Inferior parietal cortex (tissue), 1 donor: ENCODE measurements around the gene SLC24A3.
"Not testable (repeated sequence)": the region's sequence is repeated elsewhere in the genome, so short reads cannot be mapped to it uniquely, and the experiment has no call there.

Experiments
- DNase-seq: peaks from one replicate; pipeline ENCODE4 v3.0.0-alpha.2; 2016; ENCODE audit errors: extremely low spot score

Gene SLC24A3

DNA sequence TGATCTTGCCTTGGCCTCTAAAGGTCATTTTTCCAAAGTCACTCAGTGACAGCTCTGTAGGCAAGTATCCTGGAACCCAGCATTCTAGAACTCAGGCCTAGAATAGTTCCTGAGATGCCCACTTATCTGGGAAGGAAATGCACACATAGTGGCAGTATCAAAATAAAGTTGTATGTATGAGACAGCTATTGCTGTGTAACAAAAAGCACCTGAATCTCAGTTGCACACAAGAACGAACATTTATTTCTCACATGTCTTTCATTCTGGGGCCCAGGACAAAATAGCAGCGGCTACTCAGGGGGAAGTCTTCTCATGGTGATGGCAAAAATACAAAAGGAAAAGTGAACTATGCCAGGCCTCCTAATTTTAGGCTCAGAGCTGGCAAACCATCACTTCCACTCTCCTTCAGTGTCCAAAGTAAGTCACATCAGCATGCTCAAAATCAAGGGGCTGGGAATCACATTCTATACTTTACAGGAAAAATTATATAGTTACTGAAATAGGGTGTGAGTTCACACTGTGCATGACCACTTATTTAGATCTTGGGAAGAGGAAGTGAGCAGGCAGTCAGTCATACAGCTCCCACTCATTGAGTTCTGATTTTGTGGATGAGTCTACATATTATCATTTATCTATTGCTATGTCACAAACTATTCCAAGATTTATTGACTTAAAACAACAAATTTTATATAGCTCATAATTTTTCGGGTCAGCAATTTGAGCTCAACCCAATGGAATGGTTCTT lies 412.0 kb downstream of the SLC24A3 start:
- DNase-seq: no peak

- DNase-seq: no peak
Observed at GRCh38 chr20:19625426-19625825, 413.0 kb downstream of the SLC24A3 start.

DNA sequence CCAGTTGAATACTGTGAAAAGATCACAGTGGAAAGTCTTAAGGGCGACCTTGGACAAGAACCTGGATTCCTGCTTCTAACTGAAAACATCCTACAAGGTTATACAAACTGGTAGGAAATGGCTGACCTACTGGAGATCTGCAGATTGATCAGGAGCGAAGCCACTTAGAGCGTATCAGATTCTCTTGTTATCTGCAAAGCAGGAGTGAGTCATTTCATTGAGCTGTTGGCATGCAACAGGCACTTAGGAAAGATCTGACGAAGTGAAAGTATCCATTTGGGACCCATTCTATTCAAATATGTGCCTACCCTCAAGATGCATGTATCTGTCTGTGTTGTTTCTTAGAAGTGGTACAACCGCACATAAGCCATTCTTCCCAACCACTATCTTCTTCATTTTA lies 414.5 kb downstream of the SLC24A3 start:
- no peak for DNase-seq

- DNase-seq: peak; percentile 13
Observed at GRCh38 chr20:19628570-19629134, 416.2 kb downstream of the SLC24A3 start.

- no peak for DNase-seq
Observed at GRCh38 chr20:19631410-19631809, 419.0 kb downstream of the SLC24A3 start.

- no peak for DNase-seq
Observed at GRCh38 chr20:19633985-19634384, 421.5 kb downstream of the SLC24A3 start.

- DNase-seq: not testable (repeated sequence)
Observed at GRCh38 chr20:19639471-19640045, 427.1 kb downstream of the SLC24A3 start.

DNA sequence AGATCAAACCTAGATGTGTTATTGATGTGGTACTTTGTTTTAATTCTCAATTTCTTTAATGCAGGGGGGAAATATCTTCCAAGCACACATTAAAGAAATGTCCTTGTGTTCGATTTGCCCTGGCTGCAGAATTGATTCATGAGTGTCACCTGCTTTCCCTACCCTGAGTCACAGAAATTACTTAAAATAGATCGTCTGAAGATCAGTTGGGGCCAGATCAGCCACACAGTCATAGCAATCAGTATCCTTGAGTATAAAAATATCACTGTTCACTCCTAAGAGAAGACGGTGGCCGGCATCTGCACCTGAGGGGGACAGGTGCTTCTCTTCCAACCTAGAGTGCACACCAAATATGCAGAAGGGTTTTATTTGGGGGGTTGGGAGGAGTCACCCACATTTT lies 430.4 kb downstream of the SLC24A3 start:
- no peak for DNase-seq

DNA sequence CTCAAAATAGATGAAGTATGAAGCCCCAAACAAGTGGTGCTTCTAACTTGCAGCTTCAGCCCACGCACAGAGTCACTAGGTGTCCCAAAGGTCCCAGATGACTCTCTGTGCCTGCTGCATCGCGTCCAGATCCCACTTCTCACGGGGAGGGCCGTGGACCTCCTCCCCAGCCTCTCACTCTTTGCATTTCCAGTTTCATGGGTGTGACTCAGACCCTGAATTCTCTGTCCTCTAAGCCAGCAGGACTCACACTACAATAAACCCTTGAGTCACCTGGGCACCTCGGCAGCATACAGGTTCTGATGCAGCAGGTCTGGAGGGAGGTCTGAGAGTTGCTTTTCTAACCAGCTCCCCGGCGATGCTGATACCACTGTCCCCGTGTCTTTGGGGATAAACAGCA lies 431.6 kb downstream of the SLC24A3 start:
- no peak for DNase-seq

- DNase-seq: no peak
Observed at GRCh38 chr20:19646963-19647362, 434.5 kb downstream of the SLC24A3 start.

DNA sequence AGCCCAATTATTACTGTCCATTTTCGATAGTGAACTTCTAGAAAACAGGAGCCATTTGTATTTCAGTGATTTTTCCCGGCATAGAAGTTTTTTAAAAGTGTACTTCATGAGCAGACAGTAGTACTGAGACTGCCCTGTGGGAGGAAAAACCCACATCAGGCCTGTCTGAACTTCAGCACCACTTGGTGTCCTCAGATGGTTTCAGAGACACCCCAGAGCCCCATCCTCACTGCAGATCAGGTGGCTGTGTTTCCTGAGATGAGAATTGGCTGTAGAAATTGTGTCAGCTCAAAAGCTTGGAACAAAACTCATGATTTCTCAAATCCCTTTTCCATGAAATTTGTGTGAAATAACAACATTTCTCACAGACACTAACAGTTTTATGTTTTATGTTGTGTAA lies 435.6 kb downstream of the SLC24A3 start:
- no peak for DNase-seq

DNA sequence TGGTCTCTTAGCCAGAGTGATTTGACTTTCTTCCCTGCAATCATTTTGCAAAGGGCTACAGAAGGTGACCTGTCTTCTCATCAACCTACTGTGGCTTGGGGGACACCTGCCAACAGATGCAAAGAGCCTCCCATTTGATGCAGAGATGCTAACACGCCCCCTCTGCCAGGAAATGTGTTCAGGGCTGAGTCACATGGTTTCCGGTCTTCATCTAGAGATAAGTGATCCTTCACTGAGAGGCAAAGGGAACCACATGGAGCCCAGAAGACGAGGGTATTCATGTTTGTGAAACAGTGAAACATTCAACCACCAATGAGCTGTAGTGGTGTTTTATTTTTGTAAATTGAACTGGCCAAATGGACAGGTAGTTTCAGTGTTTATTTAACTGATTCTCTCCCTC lies 436.6 kb downstream of the SLC24A3 start:
- DNase-seq: no peak

DNA sequence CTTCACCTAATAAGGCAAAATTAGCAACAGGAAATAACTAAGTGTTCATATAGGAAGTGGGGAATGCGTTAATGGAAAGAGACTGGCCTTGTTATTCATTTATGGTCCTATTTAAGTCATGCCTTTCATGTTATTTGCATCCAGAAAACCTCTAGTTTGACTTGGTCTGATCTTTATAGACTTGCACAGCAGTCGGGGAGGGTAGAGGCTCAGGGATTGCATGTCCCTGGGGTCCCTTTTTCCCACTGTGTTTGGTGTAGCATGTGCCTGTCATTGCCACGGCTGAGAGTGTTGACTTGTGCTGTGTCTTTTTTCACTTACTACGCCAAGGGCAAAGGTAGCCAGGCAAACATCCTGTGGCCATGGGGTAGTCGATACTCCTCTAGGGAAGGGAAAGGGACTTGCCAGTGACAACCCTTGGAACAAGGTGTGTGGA lies 440.2 kb downstream of the SLC24A3 start:
- DNase-seq: no peak

DNA sequence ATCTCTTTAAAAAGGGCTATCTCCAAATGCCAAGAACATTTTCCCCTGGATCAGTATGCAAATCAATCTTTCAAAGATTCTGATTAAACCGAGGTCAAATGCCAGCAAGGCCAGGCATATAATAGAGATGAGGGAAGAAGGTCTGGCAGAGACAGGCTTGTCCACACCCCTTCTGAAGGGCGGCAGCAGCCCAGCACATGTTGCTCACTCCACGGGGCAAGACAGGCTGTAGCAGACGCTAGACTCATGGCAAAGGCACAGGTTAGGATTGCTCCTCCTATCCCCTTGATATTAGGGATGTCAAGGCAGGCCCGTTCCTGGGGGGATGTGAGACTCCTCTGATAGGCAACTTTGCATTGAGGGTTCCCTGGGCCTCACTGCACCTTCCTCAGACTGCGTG lies 440.9 kb downstream of the SLC24A3 start:
- DNase-seq: no peak

GRCh38 chr20:19654921-19655320 lies 442.5 kb downstream of the SLC24A3 start:
- DNase-seq: no peak

GRCh38 chr20:19658137-19658536 lies 445.7 kb downstream of the SLC24A3 start:
- no peak for DNase-seq

- DNase-seq: no peak
Observed at GRCh38 chr20:19659448-19659847, 447.0 kb downstream of the SLC24A3 start.

- DNase-seq: no peak
Observed at GRCh38 chr20:19660808-19661378, 448.5 kb downstream of the SLC24A3 start.

GRCh38 chr20:19661717-19662636 lies 449.5 kb downstream of the SLC24A3 start:
- peak; percentile 92 for DNase-seq

DNA sequence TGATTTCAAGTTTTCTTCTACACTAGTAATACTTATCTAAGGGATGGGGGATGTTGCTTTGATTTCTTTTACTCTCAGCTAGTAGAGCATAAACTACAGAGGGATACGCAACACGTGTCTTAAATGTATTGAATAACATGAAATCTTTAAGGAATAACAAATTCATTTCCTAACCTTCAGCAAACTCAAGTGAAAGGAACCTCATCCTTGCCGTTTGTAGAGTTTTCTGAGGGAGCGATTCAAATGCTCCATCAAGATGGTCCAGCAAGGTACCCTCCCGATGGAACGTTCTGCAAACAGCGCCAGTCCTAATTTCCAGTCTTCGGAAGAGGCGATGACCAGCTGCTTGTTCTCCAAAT lies 450.2 kb downstream of the SLC24A3 start:
- DNase-seq: no peak

DNA sequence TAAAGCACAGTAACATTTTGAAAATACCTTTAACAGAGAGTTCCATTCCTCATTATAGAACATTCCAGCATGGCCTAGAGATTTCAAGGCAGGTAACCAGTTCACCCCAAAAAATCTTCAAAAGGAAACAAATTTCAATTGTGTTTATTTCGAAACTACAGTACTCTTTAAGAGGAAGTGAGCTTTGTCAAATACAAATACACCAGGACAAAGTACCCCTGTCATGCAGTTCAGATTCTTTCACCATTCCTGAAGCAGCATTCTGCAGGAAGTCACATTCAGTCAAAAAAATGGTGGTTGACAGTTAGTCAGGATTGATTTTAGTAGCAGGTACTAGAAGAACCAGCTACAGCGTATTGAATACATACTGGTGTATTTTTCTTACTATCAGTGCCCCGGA lies 456.0 kb downstream of the SLC24A3 start:
- DNase-seq: no peak

DNA sequence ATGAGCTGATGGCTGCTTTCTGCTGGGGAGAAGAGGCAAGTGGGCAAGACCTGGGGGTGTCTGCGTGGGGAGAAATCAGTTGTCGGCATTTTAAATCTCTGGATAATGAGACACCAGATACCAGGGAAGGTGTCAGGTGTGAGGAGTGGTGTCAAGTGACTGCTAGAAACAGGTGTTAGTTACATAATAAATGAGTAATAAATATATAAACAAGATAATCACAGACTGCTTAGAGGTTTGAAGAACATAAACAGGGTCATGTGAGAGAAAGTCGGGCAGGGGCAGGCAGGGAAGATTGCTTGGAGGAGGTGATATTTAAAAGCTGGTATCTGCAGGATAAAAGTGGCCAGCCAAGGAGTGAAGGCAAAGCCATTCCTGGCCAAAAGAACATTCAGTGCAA lies 458.4 kb downstream of the SLC24A3 start:
- DNase-seq: no peak
